HEK293 (cell line): ENCODE data around the gene LCNL1.

ENCODE experiments used
- CTCF ChIA-PET: fragments of 350-600 bp; formaldehyde crosslinking; extraction: SDS; loops from one replicate; lab custom pipeline; 2021; ENCODE audit warnings: antibody characterized with exemption; lab: Yijun Ruan, JAX
- POLR2A ChIA-PET: fragments of 300-600 bp; formaldehyde crosslinking; extraction: SDS; loops from one replicate; lab custom pipeline; 2020; ENCODE audit warnings: antibody characterized with exemption, inconsistent platforms; lab: Yijun Ruan, JAX
- H3K27ac ChIP-seq: fragments of 200-500 bp; sonication (Bioruptor generic); 2 replicates; pipeline ENCODE4 v1.5.1; 2014; ENCODE audit warnings: low read depth, low read length, control low read depth, inconsistent platforms; ENCODE audit errors: extremely low read depth
- H3K36me3 ChIP-seq, 2 experiments: fragments of 200-500 bp in 1 of 2; sonication (Bioruptor generic) in 1 of 2; 1 replicate in 1 of 2; 2 replicates in 1 of 2; pipeline ENCODE4 v1.5.1; 2014 to 2017; ENCODE audit warnings: inconsistent platforms in 2 of 2, low read length in 2 of 2; ENCODE audit not compliant: control insufficient read depth in 2 of 2, insufficient read depth in 1 of 2
- H3K4me1 ChIP-seq: fragments of 200-500 bp; sonication (Bioruptor generic); 2 replicates; pipeline ENCODE4 v1.5.1; 2014; ENCODE audit warnings: mild to moderate bottlenecking, low read length, inconsistent platforms; ENCODE audit not compliant: control insufficient read depth, insufficient read depth
- H3K4me3 ChIP-seq: 2 replicates; pipeline ENCODE4 v1.5.1; 2011; ENCODE audit warnings: low read depth, mild to moderate bottlenecking, control low read depth, low read length, moderate library complexity
- H3K9me3 ChIP-seq: fragments of 200-500 bp; sonication (Bioruptor generic); 2 replicates; pipeline ENCODE4 v1.5.1; 2014; ENCODE audit warnings: low read depth, low read length, inconsistent platforms; ENCODE audit not compliant: control insufficient read depth, insufficient read depth
- BCL11B ChIP-seq: fragments of 450-650 bp; formaldehyde crosslinking; IDR thresholded peaks from 2 replicates; pipeline ENCODE4 v1.5.1; 2016; ENCODE audit warnings: low read depth, missing biosample characterization, missing genetic modification characterization
- CTCF ChIP-seq: fragments of 450-650 bp; formaldehyde crosslinking; IDR thresholded peaks from 2 replicates; pipeline ENCODE4 v1.5.1; 2016; ENCODE audit warnings: missing biosample characterization, missing genetic modification characterization
- GLIS2 ChIP-seq: fragments of 450-650 bp; formaldehyde crosslinking; IDR thresholded peaks from 2 replicates; pipeline ENCODE4 v1.5.1; 2016; ENCODE audit warnings: missing biosample characterization, missing genetic modification characterization
- KLF1 ChIP-seq: fragments of 450-650 bp; formaldehyde crosslinking; IDR thresholded peaks from 2 replicates; pipeline ENCODE4 v1.5.1; 2016; ENCODE audit warnings: missing biosample characterization, missing genetic modification characterization
- KLF10 ChIP-seq: fragments of 450-650 bp; IDR thresholded peaks from 2 replicates; pipeline ENCODE4 v1.5.1; 2018; ENCODE audit warnings: missing biosample characterization, mild to moderate bottlenecking, missing genetic modification characterization
- KLF8 ChIP-seq: fragments of 450-650 bp; formaldehyde crosslinking; IDR thresholded peaks from 2 replicates; pipeline ENCODE4 v1.5.1; 2016; ENCODE audit warnings: missing biosample characterization, missing genetic modification characterization
- KLF9 ChIP-seq: fragments of 450-650 bp; formaldehyde crosslinking; IDR thresholded peaks from 2 replicates; pipeline ENCODE4 v1.5.1; 2016; ENCODE audit warnings: missing biosample characterization, missing genetic modification characterization, low read depth
- SP7 ChIP-seq: fragments of 450-650 bp; formaldehyde crosslinking; IDR thresholded peaks from 2 replicates; pipeline ENCODE4 v1.5.1; 2016; ENCODE audit warnings: missing biosample characterization, missing genetic modification characterization
- YY2 ChIP-seq: fragments of 450-650 bp; formaldehyde crosslinking; IDR thresholded peaks from 2 replicates; pipeline ENCODE4 v1.5.1; 2016; ENCODE audit warnings: missing biosample characterization, missing genetic modification characterization
- ZIC2 ChIP-seq: fragments of 450-650 bp; formaldehyde crosslinking; IDR thresholded peaks from 2 replicates; pipeline ENCODE4 v1.5.1; 2016; ENCODE audit warnings: missing biosample characterization, missing genetic modification characterization
- ZNF24 ChIP-seq: fragments of 450-650 bp; formaldehyde crosslinking; IDR thresholded peaks from 2 replicates; pipeline ENCODE4 v1.5.1; 2016; ENCODE audit warnings: missing biosample characterization, missing genetic modification characterization
- ZNF26 ChIP-seq: fragments of 450-650 bp; formaldehyde crosslinking; IDR thresholded peaks from 2 replicates; pipeline ENCODE4 v1.5.1; 2016; ENCODE audit warnings: missing biosample characterization, missing genetic modification characterization
- ZNF366 ChIP-seq: fragments of 450-650 bp; formaldehyde crosslinking; conservative IDR thresholded peaks from 2 replicates; pipeline ENCODE4 v1.5.1; 2016; ENCODE audit warnings: missing biosample characterization, missing genetic modification characterization
- ZNF423 ChIP-seq: fragments of 450-650 bp; formaldehyde crosslinking; IDR thresholded peaks from 2 replicates; pipeline ENCODE4 v1.5.1; 2016; ENCODE audit warnings: missing biosample characterization, missing genetic modification characterization
- ZNF488 ChIP-seq: fragments of 450-650 bp; formaldehyde crosslinking; IDR thresholded peaks from 2 replicates; pipeline ENCODE4 v1.5.1; 2016; ENCODE audit warnings: missing biosample characterization, missing genetic modification characterization
- ZNF600 ChIP-seq: fragments of 450-650 bp; formaldehyde crosslinking; IDR thresholded peaks from 2 replicates; pipeline ENCODE4 v1.5.1; 2016; ENCODE audit warnings: missing biosample characterization, missing genetic modification characterization
- ZNF623 ChIP-seq: fragments of 450-650 bp; formaldehyde crosslinking; IDR thresholded peaks from 2 replicates; pipeline ENCODE4 v1.5.1; 2016; ENCODE audit warnings: missing biosample characterization, missing genetic modification characterization
- ZNF837 ChIP-seq: fragments of 450-650 bp; formaldehyde crosslinking; IDR thresholded peaks from 2 replicates; pipeline ENCODE4 v1.5.1; 2016; ENCODE audit warnings: missing biosample characterization, missing genetic modification characterization

The LCNL1 gene

GRCh38 chr9:136978865-136979544 is 3.8 kb upstream of the LCNL1 start:
- Histone ChIP-seq H3K4me1 (no peaks in the 10 kb centered on the region), H3K9me3 (no peaks in the 10 kb centered on the region), H3K4me3 (no peak overlapping the region), H3K27ac (no peak overlapping the region), H3K36me3 (no peaks in the 10 kb centered on the region)
- CTCF ChIA-PET, result no interaction called here
- POLR2A ChIA-PET, result interaction anchor here (1.0 to 1.6 kb wide), 3 partner anchors 13 to 108 kb away, joined by 3 to 8 read pairs (median 4); partner anchors contain the start of genes MAN1B1 and PAXX
- TF ChIP-seq ZIC2 (tag by site-specific recombination) (peak; percentile 43), KLF8 (peak; percentile 85; the same call in 1 of the 2 replicates), BCL11B (tag by site-specific recombination) (peak; percentile 62; the same call in 1 of the 2 replicates), KLF9 (tag by site-specific recombination) (peak; percentile 51), GLIS2 (tag by site-specific recombination) (peak; percentile 64), SP7 (tag by site-specific recombination) (no peak), KLF10 (peak; percentile 27; the same call in 1 of the 2 replicates), KLF1 (tag by site-specific recombination) (peak; percentile 75), ZNF26 (tag by site-specific recombination) (no peak)
- TF ChIP-seq, all 188 proteins: peak for 7

GRCh38 chr9:136979769-136980587 is 2.8 kb upstream of the LCNL1 start:
- ChIA-PET POLR2A (interaction anchor here (2.5 kb wide), 1 partner anchor 12 kb away, joined by 13 read pairs; the partner anchor contains the start of gene PAXX), CTCF (no interaction called here)
- Histone ChIP-seq H3K4me1 (no peaks in the 10 kb centered on the region), H3K4me3 (no peak overlapping the region), H3K27ac (no peak overlapping the region), H3K9me3 (no peaks in the 10 kb centered on the region), H3K36me3 (no peaks in the 10 kb centered on the region)
- TF ChIP-seq KLF1 (tag by site-specific recombination) (peak; percentile 63; the same call in 1 of the 2 replicates), ZNF600 (tag by site-specific recombination) (peak; percentile 36; the same call in 1 of the 2 replicates), GLIS2 (tag by site-specific recombination) (peak; percentile 68; the same call in 1 of the 2 replicates), ZNF837 (tag by site-specific recombination) (no peak), ZIC2 (tag by site-specific recombination) (0 out of 2 replicates have a peak, but pooled peaks have one; percentile 17)

GRCh38 chr9:136980669-136981478 is 1.9 kb upstream of the LCNL1 start:
- no peaks in the 10 kb centered on the region for H3K36me3 ChIP-seq
- ChIA-PET POLR2A (interaction anchor here (2.5 kb wide), 1 partner anchor 11 kb away, joined by 13 read pairs; the partner anchor contains the start of gene PAXX), CTCF (interaction anchor here (0.8 to 1.4 kb wide), 3 partner anchors 12 to 48 kb away, joined by 3 to 4 read pairs (median 3); partner anchors contain the start of gene PAXX)
- H3K4me3 ChIP-seq, result no peak overlapping the region
- H3K4me1 ChIP-seq, result no peaks in the 10 kb centered on the region
- TF ChIP-seq ZNF366 (tag by site-specific recombination) (no peak), ZNF423 (tag by site-specific recombination) (no peak), KLF8 (no peak), ZNF600 (tag by site-specific recombination) (0 out of 2 replicates have a peak, but pooled peaks have one; percentile 14), CTCF (tag by site-specific recombination) (no peak), ZNF488 (tag by site-specific recombination) (no peak), ZNF623 (tag by site-specific recombination) (no peak), YY2 (tag by site-specific recombination) (no peak), ZNF24 (tag by site-specific recombination) (peak; percentile 98)
- H3K9me3 ChIP-seq, result no peaks in the 10 kb centered on the region
- H3K27ac ChIP-seq, result no peak overlapping the region
